ENCODE results near the gene NEU1. TPM values are rescaled to one million over a fixed set of nuclear protein-coding genes. Genes with fewer than 3 reads are reported as not detected.
A peak's percentile ranks its signal among the peaks of the same experiment; 100 is the strongest.

Gene NEU1
- total and polyA plus RNA-seq, 2 experiments from 2014 or later = 388 to 402 TPM

DNA sequence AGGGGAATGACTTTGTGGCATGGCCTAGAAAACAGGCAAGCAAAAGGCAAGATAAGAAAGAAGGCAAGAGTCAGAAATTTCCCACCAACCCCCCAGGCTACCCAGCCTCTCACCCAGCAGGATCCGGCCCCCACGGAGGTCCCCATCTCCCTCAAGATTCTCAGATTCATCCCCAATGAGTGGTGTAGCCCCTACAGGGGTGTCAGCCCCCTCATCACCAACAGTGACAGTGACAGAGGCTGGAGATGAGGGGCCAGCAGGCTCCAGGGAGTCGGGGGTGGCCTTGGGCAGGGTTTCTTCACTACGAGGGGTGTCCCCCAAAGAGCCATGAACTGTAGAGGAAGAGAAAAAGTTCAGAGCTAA, 33.9 kb upstream of the NEU1 start:
- Histone ChIP-seq H3K36me3 (replicated peaks; ENCODE audit: insufficient read depth, low read depth) (no peaks in the 10 kb centered on the region), H3K9me2 (replicated peaks; ENCODE audit: insufficient read depth) (no peaks in the 10 kb centered on the region), H3K4me3 (peak overlapping the region; percentile 99), H2AFZ (peak overlapping the region; percentile 98), H4K20me1 (ENCODE audit: insufficient read depth, poor library complexity, severe bottlenecking) (no peaks in the 10 kb centered on the region), H3K9me3 (ENCODE audit: low read depth) (no peaks in the 10 kb centered on the region), H3K27me3 (no peaks in the 10 kb centered on the region), H3K4me1 (ENCODE audit: insufficient read depth) (peaks cover 14% of the 10 kb centered on the region), H3K4me2 (peak overlapping the region; percentile 97), H3K27ac (peak overlapping the region; percentile 73), H3K79me2 (peaks cover 37% of the 10 kb centered on the region)
- no peak for DNase-seq (ENCODE audit: low spot score)
- 51% methylated on average over 4 of the region's 4 CpGs for WGBS (ENCODE audit: low lambda C conversion rate, missing lambda C conversion rate)
- TF ChIP-seq EZH2 (IDR thresholded peaks at IDR 0.05; ENCODE audit: borderline replicate concordance) (no peak), EZH2phosphoT487 (IDR thresholded peaks at IDR 0.05; ENCODE audit: low read depth, severe bottlenecking, unreplicated experiment) (no peak)

DNA sequence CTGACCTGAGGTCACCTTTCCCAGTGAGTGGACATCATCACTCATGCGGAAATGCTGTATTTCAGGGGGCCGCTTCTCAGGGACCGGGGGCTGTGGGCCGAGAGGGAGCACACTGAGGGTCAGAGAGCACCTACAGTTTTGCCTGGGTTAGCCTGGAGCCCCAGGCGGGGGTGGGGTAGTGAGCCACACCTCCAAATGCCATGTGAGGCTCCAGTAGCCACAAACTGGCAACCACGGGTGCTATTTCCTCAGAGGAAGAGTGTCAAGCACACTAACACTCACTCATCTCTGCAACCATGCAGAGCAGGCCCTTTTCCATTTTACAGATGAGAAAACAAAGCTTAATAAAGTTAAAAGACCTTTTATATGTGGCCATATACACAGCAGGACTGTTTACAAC, 30.2 kb upstream of the NEU1 start:
- Histone ChIP-seq H3K36me3 (replicated peaks; ENCODE audit: insufficient read depth, low read depth) (no peaks in the 10 kb centered on the region), H2AFZ (no peak overlapping the region)
- DNase-seq (ENCODE audit: low spot score) = no peak

GRCh38 chr6:31889331-31889972, 26.8 kb upstream of the NEU1 start:
- H3K4me3 ChIP-seq = no peak overlapping the region
- no peaks in the 10 kb centered on the region for H3K4me1 ChIP-seq (ENCODE audit: insufficient read depth)
- H3K36me3 ChIP-seq (replicated peaks; ENCODE audit: insufficient read depth, low read depth) = no peaks in the 10 kb centered on the region
- no peak overlapping the region for H3K4me2 ChIP-seq
- H3K79me2 ChIP-seq = no peaks in the 10 kb centered on the region
- no peaks in the 10 kb centered on the region for H3K9me3 ChIP-seq (ENCODE audit: low read depth)
- H2AFZ ChIP-seq = no peak overlapping the region
- H3K27me3 ChIP-seq = no peaks in the 10 kb centered on the region
- DNase-seq (ENCODE audit: low spot score) = no peak
- H3K9me2 ChIP-seq (replicated peaks; ENCODE audit: insufficient read depth) = no peaks in the 10 kb centered on the region
- no peak for TF ChIP-seq EZH2 (IDR thresholded peaks at IDR 0.05; ENCODE audit: borderline replicate concordance)
- no peak for TF ChIP-seq EZH2phosphoT487 (IDR thresholded peaks at IDR 0.05; ENCODE audit: low read depth, severe bottlenecking, unreplicated experiment)
- TF ChIP-seq, protein P1, sequence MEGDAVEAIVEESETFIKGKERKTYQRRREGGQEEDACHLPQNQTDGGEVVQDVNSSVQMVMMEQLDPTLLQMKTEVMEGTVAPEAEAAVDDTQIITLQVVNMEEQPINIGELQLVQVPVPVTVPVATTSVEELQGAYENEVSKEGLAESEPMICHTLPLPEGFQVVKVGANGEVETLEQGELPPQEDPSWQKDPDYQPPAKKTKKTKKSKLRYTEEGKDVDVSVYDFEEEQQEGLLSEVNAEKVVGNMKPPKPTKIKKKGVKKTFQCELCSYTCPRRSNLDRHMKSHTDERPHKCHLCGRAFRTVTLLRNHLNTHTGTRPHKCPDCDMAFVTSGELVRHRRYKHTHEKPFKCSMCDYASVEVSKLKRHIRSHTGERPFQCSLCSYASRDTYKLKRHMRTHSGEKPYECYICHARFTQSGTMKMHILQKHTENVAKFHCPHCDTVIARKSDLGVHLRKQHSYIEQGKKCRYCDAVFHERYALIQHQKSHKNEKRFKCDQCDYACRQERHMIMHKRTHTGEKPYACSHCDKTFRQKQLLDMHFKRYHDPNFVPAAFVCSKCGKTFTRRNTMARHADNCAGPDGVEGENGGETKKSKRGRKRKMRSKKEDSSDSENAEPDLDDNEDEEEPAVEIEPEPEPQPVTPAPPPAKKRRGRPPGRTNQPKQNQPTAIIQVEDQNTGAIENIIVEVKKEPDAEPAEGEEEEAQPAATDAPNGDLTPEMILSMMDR (IDR thresholded peaks at IDR 0.05; ENCODE audit: poor library complexity) = no peak
- H4K20me1 ChIP-seq (ENCODE audit: insufficient read depth, poor library complexity, severe bottlenecking) = no peaks in the 10 kb centered on the region
- H3K27ac ChIP-seq = no peak overlapping the region
- WGBS (ENCODE audit: low lambda C conversion rate, missing lambda C conversion rate) = 96% methylated on average over 3 of the region's 3 CpGs

More for the DNA sequence above, 30.2 kb upstream of the NEU1 start:
- Histone ChIP-seq H3K27ac (no peak overlapping the region), H3K9me3 (ENCODE audit: low read depth) (no peaks in the 10 kb centered on the region), H3K27me3 (no peaks in the 10 kb centered on the region), H3K9me2 (replicated peaks; ENCODE audit: insufficient read depth) (no peaks in the 10 kb centered on the region), H3K79me2 (peaks cover 16% of the 10 kb centered on the region), H3K4me2 (no peak overlapping the region), H4K20me1 (ENCODE audit: insufficient read depth, poor library complexity, severe bottlenecking) (no peaks in the 10 kb centered on the region), H3K4me1 (ENCODE audit: insufficient read depth) (no peaks in the 10 kb centered on the region), H3K4me3 (no peak overlapping the region)
- TF ChIP-seq EZH2 (IDR thresholded peaks at IDR 0.05; ENCODE audit: borderline replicate concordance) = no peak
- TF ChIP-seq, protein P1 (IDR thresholded peaks at IDR 0.05; ENCODE audit: poor library complexity) = no peak
- TF ChIP-seq EZH2phosphoT487 (IDR thresholded peaks at IDR 0.05; ENCODE audit: low read depth, severe bottlenecking, unreplicated experiment) = no peak
- WGBS (ENCODE audit: low lambda C conversion rate, missing lambda C conversion rate) = 84% methylated on average over 6 of the region's 6 CpGs

GRCh38 chr6:31888276-31889258, 25.9 kb upstream of the NEU1 start:
- Histone ChIP-seq H3K9me2 (replicated peaks; ENCODE audit: insufficient read depth) (no peaks in the 10 kb centered on the region), H3K9me3 (ENCODE audit: low read depth) (no peaks in the 10 kb centered on the region), H3K79me2 (no peaks in the 10 kb centered on the region), H3K27me3 (no peaks in the 10 kb centered on the region), H2AFZ (no peak overlapping the region), H3K4me1 (ENCODE audit: insufficient read depth) (no peaks in the 10 kb centered on the region), H3K36me3 (replicated peaks; ENCODE audit: insufficient read depth, low read depth) (no peaks in the 10 kb centered on the region), H3K27ac (no peak overlapping the region), H4K20me1 (ENCODE audit: insufficient read depth, poor library complexity, severe bottlenecking) (no peaks in the 10 kb centered on the region), H3K4me3 (no peak overlapping the region), H3K4me2 (no peak overlapping the region)
- TF ChIP-seq EZH2 (IDR thresholded peaks at IDR 0.05; ENCODE audit: borderline replicate concordance) = no peak
- TF ChIP-seq, protein P1 (IDR thresholded peaks at IDR 0.05; ENCODE audit: poor library complexity) = peak; percentile 66
- no peak for TF ChIP-seq EZH2phosphoT487 (IDR thresholded peaks at IDR 0.05; ENCODE audit: low read depth, severe bottlenecking, unreplicated experiment)
- 92% methylated on average over 41 of the region's 43 CpGs for WGBS (ENCODE audit: low lambda C conversion rate, missing lambda C conversion rate)
- peak; percentile 46 for DNase-seq (ENCODE audit: low spot score)

Data from hepatocyte (in vitro differentiated cells).